Esophagus muscularis mucosa (tissue), 4 donors: ENCODE results near the gene PRPF6. TPM values are rescaled to one million over a fixed set of nuclear protein-coding genes. Genes with fewer than 3 reads are reported as not detected.
"Not testable (repeated sequence)": the region's sequence is repeated elsewhere in the genome, so short reads cannot be mapped to it uniquely, and the experiment has no call there.

Source experiments
- DNase-seq: peaks from one replicate; pipeline ENCODE4 v3.0.0-alpha.2; 2017; ENCODE audit errors: extremely low spot score
- H3K27ac ChIP-seq, 4 donors: fragments of 200-600 bp; sonication (generic); replicated peaks in 1 of 4; 1 replicate in 3 of 4; 2 replicates in 1 of 4; pipeline ENCODE4 v1.5.1; 2016 to 2019; ENCODE audit warnings: mild to moderate bottlenecking in 1 of 4
- H3K27me3 ChIP-seq, 4 donors: fragments of 200-600 bp; sonication (generic); one replicate each; pipeline versions ENCODE4 v1.5.1 to v1.6.0; 2016 to 2019
- H3K36me3 ChIP-seq, 4 donors: fragments of 200-600 bp; sonication (generic); one replicate each; pipeline ENCODE4 v1.5.1; 2016 to 2019
- H3K4me1 ChIP-seq, 4 donors: fragments of 200-600 bp; sonication (generic); one replicate each; pipeline ENCODE4 v1.5.1; 2016 to 2019
- H3K4me3 ChIP-seq, 4 donors: fragments of 200-600 bp; sonication (generic); 1 replicate in 2 of 4; 2 replicates in 2 of 4; pipeline ENCODE4 v1.5.1; 2016 to 2019; ENCODE audit warnings: mild to moderate bottlenecking in 4 of 4, moderate library complexity in 1 of 4
- H3K9me3 ChIP-seq, 4 donors: fragments of 200-600 bp; sonication (generic); 1 replicate in 3 of 4; 2 replicates in 1 of 4; pipeline ENCODE4 v1.5.1; 2016 to 2019
- CTCF ChIP-seq, 3 experiments: fragments of 200-600 bp in 2 of 3; fragments of 450-650 bp in 1 of 3; sonication (generic) in 2 of 3; IDR thresholded peaks; one replicate each; pipeline ENCODE4 v1.5.1; 2017 to 2019; ENCODE audit warnings: antibody characterized with exemption in 3 of 3, mild to moderate bottlenecking in 2 of 3, moderate library complexity in 1 of 3
- EP300 ChIP-seq: sonication (generic); formaldehyde crosslinking; IDR thresholded peaks from one replicate; pipeline ENCODE4 v1.6.1; 2017; ENCODE audit warnings: antibody characterized with exemption
- POLR2A ChIP-seq: fragments of 450-650 bp; IDR thresholded peaks from one replicate; pipeline ENCODE4 v1.6.1; 2017; ENCODE audit warnings: antibody characterized with exemption, moderate library complexity, mild to moderate bottlenecking, low read depth
- POLR2AphosphoS5 ChIP-seq, 2 donors: sonication (generic); formaldehyde crosslinking; IDR thresholded peaks; one replicate each; pipeline ENCODE4 v1.6.1; 2017; ENCODE audit warnings: antibody characterized with exemption in 2 of 2
- WGBS: methylation state at CpG from one replicate; pipeline ENCODE4 v1.1.5; 2018; 5-methylcytosine and 5-hydroxymethylcytosine counted together
- intact Hi-C: fragments of 100-400 bp; cut with DNase I; formaldehyde crosslinking; loops from one replicate; pipeline ENCODE4 v1.15.1; 2023
- total RNA-seq, 4 donors: library from RNA; depleted of rRNA; stranded (reverse); fragments of >200 nt; gene quantifications; one replicate each; pipeline versions ENCODE4 v1.1.0 to v1.2.1, GENCODE V29; 2016

Gene PRPF6
- total RNA-seq, 4 donors from 2014 or later, result 46.1 to 64.9 (median 58.7) TPM

- peaks cover 41 to 96% (median 92%) of the 10 kb centered on the region in 4 donors for H3K36me3 ChIP-seq
- peaks cover 4 to 18% (median 7%) of the 10 kb centered on the region in 4 donors for H3K4me1 ChIP-seq
- H3K27me3 ChIP-seq, result no peaks in the 10 kb centered on the region
- DNase-seq, result no peak
- TF ChIP-seq POLR2A, result no peak
- no peak for TF ChIP-seq CTCF (IDR thresholded peaks at IDR 0.05)
- TF ChIP-seq EP300, result no peak
- no peak for TF ChIP-seq POLR2AphosphoS5 (IDR thresholded peaks at IDR 0.05)
- intact Hi-C loops, result no loop called here
- no peak overlapping the region for H3K4me3 ChIP-seq
- 100% methylated on average over 3 of the region's 3 CpGs for WGBS
- no peaks in the 10 kb centered on the region for H3K9me3 ChIP-seq
- no peak overlapping the region for H3K27ac ChIP-seq
Measured at GRCh38 chr20:64006902-64007301, 26.0 kb downstream of the PRPF6 start.

GRCh38 chr20:64009811-64010387 lies 29.0 kb downstream of the PRPF6 start:
- H3K4me1 ChIP-seq, result peaks cover 0 to 13% (median 0%) of the 10 kb centered on the region in 4 donors
- no peak overlapping the region for H3K4me3 ChIP-seq
- intact Hi-C loops, result no loop called here
- H3K9me3 ChIP-seq, result no peaks in the 10 kb centered on the region
- TF ChIP-seq POLR2AphosphoS5 (IDR thresholded peaks at IDR 0.05) (no peak), POLR2A (no peak), CTCF (IDR thresholded peaks at IDR 0.05) (no peak), EP300 (no peak)
- WGBS, result 90% methylated on average over 13 of the region's 13 CpGs
- H3K27me3 ChIP-seq, result no peaks in the 10 kb centered on the region
- DNase-seq, result no peak
- no peak overlapping the region for H3K27ac ChIP-seq
- peaks cover 37 to 90% (median 84%) of the 10 kb centered on the region in 4 donors for H3K36me3 ChIP-seq

GRCh38 chr20:64010711-64011237 lies 29.8 kb downstream of the PRPF6 start:
- intact Hi-C loops, result no loop called here
- H3K36me3 ChIP-seq, result peaks cover 42 to 90% (median 84%) of the 10 kb centered on the region in 4 donors
- 87% methylated on average over 8 of the region's 8 CpGs for WGBS
- no peak for DNase-seq
- TF ChIP-seq EP300, result no peak
- no peak for TF ChIP-seq CTCF (IDR thresholded peaks at IDR 0.05)
- no peak for TF ChIP-seq POLR2AphosphoS5 (IDR thresholded peaks at IDR 0.05)
- TF ChIP-seq POLR2A, result no peak
- H3K4me1 ChIP-seq, result peaks cover 0 to 7% (median 0%) of the 10 kb centered on the region in 4 donors
- H3K9me3 ChIP-seq, result no peaks in the 10 kb centered on the region
- no peaks in the 10 kb centered on the region for H3K27me3 ChIP-seq
- H3K27ac ChIP-seq, result no peak overlapping the region
- no peak overlapping the region for H3K4me3 ChIP-seq

GRCh38 chr20:64011366-64011779 lies 30.4 kb downstream of the PRPF6 start:
- peaks cover 44 to 90% (median 82%) of the 10 kb centered on the region in 4 donors for H3K36me3 ChIP-seq
- intact Hi-C loops, result no loop called here
- 97% methylated on average over 14 of the region's 16 CpGs for WGBS

GRCh38 chr20:64012385-64013154 lies 31.6 kb downstream of the PRPF6 start:
- H3K27ac ChIP-seq, DNase-seq, H3K27me3 ChIP-seq, H3K4me1 ChIP-seq, H3K9me3 ChIP-seq, H3K4me3 ChIP-seq, intact Hi-C loops: not testable (repeated sequence)
- 83% methylated on average over 11 of the region's 20 CpGs for WGBS
- peaks cover 56 to 90% (median 84%) of the 10 kb centered on the region in 4 donors for H3K36me3 ChIP-seq

More at GRCh38 chr20:64011366-64011779, 30.4 kb downstream of the PRPF6 start:
- no peak for TF ChIP-seq CTCF (IDR thresholded peaks at IDR 0.05)
- TF ChIP-seq EP300, result no peak
- no peak for TF ChIP-seq POLR2A
- TF ChIP-seq POLR2AphosphoS5 (IDR thresholded peaks at IDR 0.05), result no peak
- Histone ChIP-seq H3K9me3 (no peaks in the 10 kb centered on the region), H3K4me1 (peaks cover 0 to 7% (median 0%) of the 10 kb centered on the region in 4 donors), H3K27me3 (no peaks in the 10 kb centered on the region), H3K4me3 (no peak overlapping the region), H3K27ac (no peak overlapping the region)
- DNase-seq, result no peak
